Calu3 (cell line): ENCODE data around the gene LIN52. TPM values are rescaled to one million over a fixed set of nuclear protein-coding genes. Genes with fewer than 3 reads are reported as not detected.

Source experiments
- BruUV-seq: library from RNA; stranded (reverse); fragments of 400-500 nt; replicated peaks from 2 replicates; lab custom pipeline; 2021; lab: Mats Ljungman, UMichigan
- CTCF ChIA-PET: fragments of 300-600 bp; sonication (Branson Sonifier 250); formaldehyde crosslinking; loops from one replicate; lab custom pipeline; 2022; ENCODE audit warnings: antibody characterized with exemption; lab: Charles Lee
- DNase-seq: peaks from one replicate; pipeline ENCODE4 v3.0.0; 2022
- H3K27ac Mint-ChIP-seq: one replicate; pipeline ENCODE4 v1.8.0; 2022; ENCODE audit warnings: mixed read lengths; ENCODE audit not compliant: unreplicated experiment
- H3K27me3 Mint-ChIP-seq: one replicate; pipeline ENCODE4 v1.8.0; 2022; ENCODE audit warnings: mixed read lengths; ENCODE audit not compliant: unreplicated experiment
- H3K36me3 Mint-ChIP-seq: one replicate; pipeline ENCODE4 v1.8.0; 2022; ENCODE audit warnings: mild to moderate bottlenecking, moderate library complexity, mixed read lengths; ENCODE audit not compliant: insufficient read depth, unreplicated experiment
- H3K4me1 Mint-ChIP-seq: one replicate; pipeline ENCODE4 v1.8.0; 2022; ENCODE audit warnings: mild to moderate bottlenecking, low read depth, mixed read lengths; ENCODE audit not compliant: unreplicated experiment
- H3K4me3 Mint-ChIP-seq: one replicate; pipeline ENCODE4 v1.8.0; 2022; ENCODE audit warnings: mild to moderate bottlenecking, low read depth, moderate library complexity, mixed read lengths; ENCODE audit not compliant: unreplicated experiment
- H3K9me3 Mint-ChIP-seq: one replicate; pipeline ENCODE4 v1.8.0; 2022; ENCODE audit warnings: low read depth, mixed read lengths; ENCODE audit not compliant: unreplicated experiment
- CTCF ChIP-seq: fragments of 200-600 bp; IDR thresholded peaks from one replicate; pipeline ENCODE4 v1.8.0; 2022; ENCODE audit warnings: antibody characterized with exemption; ENCODE audit not compliant: unreplicated experiment
- intact Hi-C: fragments of 100-400 bp; cut with micrococcal nuclease; formaldehyde crosslinking; loops from one replicate; pipeline ENCODE4 v1.10.0; 2022; ENCODE audit not compliant: unreplicated experiment
- total RNA-seq: library from RNA; stranded (reverse); gene quantifications from 2 replicates; pipeline ENCODE4 v1.2.3, GENCODE V29; 2022

LIN52 gene
- total RNA-seq, 1 experiment from 2014 or later, result 11.2 TPM

GRCh38 chr14:74148705-74149104 lies 63.9 kb downstream of the LIN52 start:
- no peak overlapping the region for H3K4me3 Mint-ChIP-seq
- CTCF ChIA-PET, result no interaction called here

GRCh38 chr14:74155287-74155686 lies 70.5 kb downstream of the LIN52 start:
- Mint-ChIP-seq H3K4me3 (no peak overlapping the region), H3K27ac (no peak overlapping the region), H3K4me1 (no peaks in the 10 kb centered on the region), H3K36me3 (no peaks in the 10 kb centered on the region), H3K27me3 (no peaks in the 10 kb centered on the region), H3K9me3 (no peaks in the 10 kb centered on the region)
- CTCF ChIA-PET, result no interaction called here
- no peak for DNase-seq
- no TSS peak for BruUV-seq
- TF ChIP-seq CTCF, result no peak
- intact Hi-C loops, result no loop called here

More at GRCh38 chr14:74148705-74149104, 63.9 kb downstream of the LIN52 start:
- H3K36me3 Mint-ChIP-seq, result peaks cover 6% of the 10 kb centered on the region
- no peak overlapping the region for H3K27ac Mint-ChIP-seq
- DNase-seq, result no peak
- no peaks in the 10 kb centered on the region for H3K9me3 Mint-ChIP-seq
- intact Hi-C loops, result no loop called here
- no peaks in the 10 kb centered on the region for H3K4me1 Mint-ChIP-seq
- BruUV-seq, result no TSS peak
- no peaks in the 10 kb centered on the region for H3K27me3 Mint-ChIP-seq
- no peak for TF ChIP-seq CTCF

GRCh38 chr14:74155749-74156148 lies 71.0 kb downstream of the LIN52 start:
- intact Hi-C loops, result no loop called here
- no peak overlapping the region for H3K4me3 Mint-ChIP-seq
- no peak for TF ChIP-seq CTCF
- no peak overlapping the region for H3K27ac Mint-ChIP-seq
- no peak for DNase-seq
- H3K4me1 Mint-ChIP-seq, result no peaks in the 10 kb centered on the region
- H3K27me3 Mint-ChIP-seq, result no peaks in the 10 kb centered on the region
- no peaks in the 10 kb centered on the region for H3K36me3 Mint-ChIP-seq
- H3K9me3 Mint-ChIP-seq, result no peaks in the 10 kb centered on the region
- CTCF ChIA-PET, result no interaction called here
- BruUV-seq, result no TSS peak

GRCh38 chr14:74160763-74161162 lies 76.0 kb downstream of the LIN52 start:
- no peaks in the 10 kb centered on the region for H3K36me3 Mint-ChIP-seq
- no peak overlapping the region for H3K27ac Mint-ChIP-seq
- no peak overlapping the region for H3K4me3 Mint-ChIP-seq
- CTCF ChIA-PET, result no interaction called here
- H3K9me3 Mint-ChIP-seq, result no peaks in the 10 kb centered on the region
- no peak for DNase-seq
- TF ChIP-seq CTCF, result no peak
- no TSS peak for BruUV-seq
- intact Hi-C loops, result no loop called here
- H3K4me1 Mint-ChIP-seq, result no peaks in the 10 kb centered on the region
- no peaks in the 10 kb centered on the region for H3K27me3 Mint-ChIP-seq
